Keratinocyte (primary cell): Measurements from ENCODE around the gene VIT.

Experiments used
- CTCF ChIP-seq, 3 experiments: IDR thresholded peaks in 1 of 3; conservative IDR thresholded peaks in 1 of 3; optimal IDR thresholded peaks in 1 of 3; 2 replicates in 2 of 3; 3 replicates in 1 of 3; pipeline versions ENCODE3 to v1.5.1; 2011; ENCODE audit warnings: low read length in 3 of 3, mild to moderate bottlenecking in 3 of 3, moderate library complexity in 2 of 3, control low read depth in 1 of 3, inconsistent platforms in 1 of 3; ENCODE audit not compliant: insufficient read depth in 2 of 3; ENCODE audit errors: extremely low read depth in 1 of 3
- EZH2 ChIP-seq: IDR thresholded peaks from one replicate; pipeline ENCODE4 v1.6.1; 2012; ENCODE audit warnings: inconsistent platforms, mild to moderate bottlenecking, low read length, moderate library complexity

GRCh38 chr2:36780231-36780839, 83.8 kb downstream of the VIT start:
- peak in 2 of 3 experiments; percentile 73 to 82 for TF ChIP-seq CTCF (optimal IDR thresholded peaks at IDR 0.05 in 1 of 3, IDR thresholded peaks at IDR 0.05 in 1 of 3, conservative IDR thresholded peaks at IDR 0.05 in 1 of 3; ENCODE audit: extremely low read depth in 1 of 3, insufficient read depth in 2 of 3, low read length in 3 of 3)
- no peak for TF ChIP-seq EZH2
